ENCODE data around the gene DNM1. TPM values are rescaled to one million over a fixed set of nuclear protein-coding genes. Genes with fewer than 3 reads are reported as not detected.
"Not testable (repeated sequence)": the region's sequence is repeated elsewhere in the genome, so short reads cannot be mapped to it uniquely, and the experiment has no call there.

The DNM1 gene
- total RNA-seq, 1 experiment from 2014 or later = 0.17 TPM

DNA sequence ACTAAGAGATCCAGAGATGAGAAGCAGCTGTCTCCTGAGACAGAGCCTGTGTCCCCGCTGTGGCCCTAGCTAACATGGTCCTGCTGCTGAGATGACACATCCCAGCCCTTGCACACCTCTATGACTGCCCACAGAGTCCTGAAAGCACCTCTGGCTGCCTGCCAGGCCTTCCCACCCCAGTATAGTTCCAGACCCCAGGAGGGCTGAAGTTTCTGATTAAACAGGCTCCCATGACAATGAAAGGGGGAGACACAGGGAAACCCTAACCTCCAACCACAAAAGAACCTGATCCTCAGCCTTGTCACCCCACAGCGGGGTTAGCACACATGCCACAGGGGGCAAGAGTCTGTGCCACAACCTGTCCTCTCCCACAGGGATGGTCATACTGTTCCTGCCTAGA, 27.5 kb upstream of the DNM1 start:
- no peak for DNase-seq (ENCODE audit: low read depth)

DNA sequence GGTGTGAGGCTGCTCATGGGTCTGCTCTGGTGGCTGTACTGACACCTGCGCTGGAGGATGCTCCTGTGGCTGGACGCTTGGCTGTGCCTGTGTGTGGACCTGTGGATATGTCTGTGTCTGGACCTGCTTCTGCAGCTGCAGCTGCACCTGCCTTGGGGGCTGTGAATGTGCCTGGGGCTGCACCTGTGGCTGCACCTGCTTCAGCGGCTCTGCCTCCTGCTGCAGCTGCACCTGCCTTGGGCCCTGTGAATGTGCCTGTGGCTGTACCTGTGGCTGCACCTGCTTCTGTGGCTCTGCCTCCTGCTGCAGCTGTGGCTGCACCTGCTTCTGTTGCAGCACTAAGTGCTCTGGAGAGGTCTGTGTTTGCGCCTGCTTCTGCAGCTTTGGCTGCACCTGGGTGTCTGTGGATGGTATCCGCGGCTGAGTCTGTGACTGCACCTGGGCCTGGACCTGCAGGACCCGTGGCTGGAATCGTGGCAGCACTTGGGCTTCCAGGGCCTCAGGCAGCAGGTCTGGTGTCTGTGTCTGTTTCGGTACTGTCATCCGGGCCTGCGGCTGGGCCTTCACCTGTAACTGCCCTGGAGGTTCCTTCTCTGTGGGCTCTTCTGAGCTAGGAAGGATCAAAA, 24.3 kb upstream of the DNM1 start:
- no peak for DNase-seq (ENCODE audit: low read depth)

GRCh38 chr9:128180001-128180400, 23.2 kb upstream of the DNM1 start:
- DNase-seq (ENCODE audit: low read depth) = no peak

DNA sequence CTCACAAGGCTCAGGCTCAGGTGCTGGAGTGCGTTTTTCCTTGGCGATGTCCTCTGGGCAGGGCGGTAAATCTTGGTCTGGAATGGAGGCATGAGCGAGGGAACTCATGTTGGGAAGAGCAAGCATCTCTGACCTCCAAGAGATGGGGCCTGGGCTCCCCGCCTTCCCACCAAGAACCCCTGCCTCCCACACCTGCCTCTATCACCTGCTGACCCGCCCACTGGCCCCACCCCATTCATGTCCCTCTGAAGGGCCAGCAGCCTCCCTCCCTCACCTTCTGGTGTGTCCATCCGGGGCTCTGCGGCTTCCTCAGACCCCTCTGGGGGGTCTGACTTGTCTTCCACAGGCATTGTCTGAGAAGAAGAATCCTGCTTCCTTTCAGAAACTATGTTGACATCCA, 22.7 kb upstream of the DNM1 start:
- DNase-seq (ENCODE audit: low read depth) = no peak

- not testable (repeated sequence) for DNase-seq (ENCODE audit: low read depth)
Measured at GRCh38 chr9:128181480-128181879, 21.7 kb upstream of the DNM1 start.

DNA sequence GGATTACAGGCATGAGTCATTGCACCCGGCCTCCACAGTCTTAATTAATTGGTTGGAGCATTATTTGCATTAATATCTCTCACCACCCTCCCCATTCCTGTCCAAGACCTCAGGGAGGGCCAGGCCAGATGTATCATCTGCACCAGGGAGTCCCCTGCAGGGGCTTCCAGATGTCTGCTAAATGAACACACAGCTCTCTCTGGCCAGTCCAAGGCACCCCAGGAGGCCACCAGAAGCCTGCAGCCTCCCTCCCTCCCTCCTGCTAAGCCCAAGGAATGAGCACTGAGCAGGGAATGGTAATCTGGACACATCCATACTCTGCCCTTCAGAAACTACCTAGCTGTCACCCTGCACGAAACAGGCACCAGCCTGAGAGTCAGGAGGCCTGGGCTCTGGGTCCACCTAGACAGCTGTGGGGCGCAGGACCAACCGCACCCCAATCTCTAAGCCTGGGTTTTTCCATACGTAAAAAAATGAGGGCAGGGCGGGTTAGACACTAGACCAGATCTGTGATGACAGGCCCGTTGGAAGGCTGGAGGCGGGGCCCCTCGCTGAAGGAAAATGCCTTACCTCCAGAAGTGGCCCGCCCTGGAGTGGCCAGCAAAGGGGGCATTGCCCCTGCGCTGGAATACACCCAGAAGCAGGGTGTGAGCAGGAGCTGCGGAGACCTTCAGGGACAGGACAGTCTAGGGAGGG, 20.1 kb upstream of the DNM1 start:
- DNase-seq (ENCODE audit: low read depth) = no peak

GRCh38 chr9:128185979-128186965, 16.9 kb upstream of the DNM1 start:
- DNase-seq (ENCODE audit: low read depth) = no peak

DNA sequence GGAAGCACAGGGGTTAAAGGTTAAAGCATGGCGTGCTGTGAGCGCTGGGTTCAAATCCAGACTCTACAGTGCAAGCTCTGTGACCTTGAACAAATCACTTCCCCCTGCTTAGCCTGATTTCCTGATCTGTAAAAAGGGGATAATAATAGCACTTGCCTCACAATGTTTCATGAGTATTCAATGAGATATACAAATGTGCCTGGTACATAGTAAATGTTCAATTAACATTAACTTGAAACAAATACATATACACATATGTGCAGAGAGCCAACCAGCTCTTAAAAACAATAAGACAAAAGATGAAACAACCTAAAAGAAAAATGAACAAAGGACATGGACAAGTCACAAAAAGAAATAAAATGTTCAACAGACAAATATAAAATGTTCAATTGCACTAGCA, 15.8 kb upstream of the DNM1 start:
- DNase-seq (ENCODE audit: low read depth) = no peak

- DNase-seq (ENCODE audit: low read depth) = no peak
Measured at GRCh38 chr9:128188209-128188608, 15.0 kb upstream of the DNM1 start.

- DNase-seq (ENCODE audit: low read depth) = no peak
Measured at GRCh38 chr9:128190013-128190412, 13.2 kb upstream of the DNM1 start.

- no peak for DNase-seq (ENCODE audit: low read depth)
Measured at GRCh38 chr9:128190516-128191405, 12.4 kb upstream of the DNM1 start.

- DNase-seq (ENCODE audit: low read depth) = peak; percentile 68
Measured at GRCh38 chr9:128191406-128192046, 11.7 kb upstream of the DNM1 start, which contains the start of gene CIZ1. TSS of gene CIZ1 (minus strand) at chr9:128191572. CDS start at chr9:128190857, 715 bp downstream.

DNA sequence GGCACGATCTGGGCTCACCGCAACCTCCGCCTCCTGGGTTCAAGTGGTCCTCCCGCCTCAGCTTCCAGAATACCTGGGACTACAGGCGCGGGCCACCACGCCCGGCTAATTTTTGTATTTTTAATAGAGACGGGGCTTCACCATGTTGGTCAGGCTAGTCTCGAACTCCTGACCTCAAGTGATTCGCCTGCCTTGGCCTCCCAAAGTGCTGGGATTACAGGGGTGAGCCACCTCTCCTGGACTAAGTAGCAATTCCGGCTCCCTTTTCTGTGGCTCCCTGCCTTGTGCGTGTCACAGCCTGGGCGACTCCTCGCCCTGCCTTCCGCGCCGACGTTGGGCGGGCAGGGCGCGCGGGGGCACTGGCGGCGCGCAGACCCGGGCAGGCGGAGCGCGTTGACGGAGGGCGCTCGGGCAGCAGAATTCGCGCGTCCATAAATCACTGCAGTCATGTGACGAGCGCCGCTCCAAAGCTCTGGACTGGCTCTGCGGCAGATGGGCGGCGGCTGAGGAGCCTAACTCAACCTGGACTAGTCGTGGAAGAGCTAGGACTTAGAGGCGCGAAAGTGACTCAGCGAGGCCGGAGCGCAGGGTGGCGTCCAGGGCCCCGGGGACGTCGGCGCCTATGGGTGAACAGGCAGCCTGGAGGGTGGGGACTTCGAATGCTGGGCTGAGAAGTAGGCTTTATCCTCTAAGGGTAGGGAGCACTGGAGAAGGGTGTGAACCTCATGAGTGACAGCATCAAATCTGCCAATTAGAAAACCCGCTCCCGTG, 10.4 kb upstream of the DNM1 start:
- DNase-seq (ENCODE audit: low read depth) = no peak

DNA sequence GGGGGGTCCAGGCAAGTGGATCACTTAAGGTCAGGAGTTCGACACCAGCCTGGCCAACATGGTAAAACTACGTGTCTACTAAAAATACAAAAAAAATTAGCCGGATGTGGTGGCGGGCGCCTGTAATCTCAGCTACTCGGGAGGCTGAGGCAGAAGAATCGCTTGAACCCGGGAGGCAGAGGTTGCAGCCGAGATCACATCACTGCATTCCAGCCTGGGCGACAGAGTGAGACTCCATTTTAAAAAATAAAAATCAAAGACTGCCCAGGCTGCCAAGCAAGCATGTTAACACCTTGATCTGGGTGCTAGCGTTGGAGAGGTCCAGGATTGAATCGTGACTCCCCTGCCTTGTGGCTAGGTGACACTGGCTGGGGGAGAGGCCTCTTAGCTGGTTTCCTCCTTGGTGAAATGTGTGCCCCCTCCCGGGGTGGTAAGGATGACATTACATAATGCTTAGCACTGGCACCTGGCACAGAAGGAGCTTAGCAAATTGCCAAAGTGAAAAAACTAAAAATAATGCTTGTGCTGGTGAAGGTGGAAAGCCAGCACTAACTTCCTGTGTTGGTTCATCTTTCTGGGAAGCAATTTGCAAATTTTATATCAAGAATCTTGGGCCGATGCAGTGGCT, 9.6 kb upstream of the DNM1 start:
- no peak for DNase-seq (ENCODE audit: low read depth)

GRCh38 chr9:128201441-128202369, 1.5 kb upstream of the DNM1 start:
- peak; percentile 73 for DNase-seq (ENCODE audit: low read depth)

- DNase-seq (ENCODE audit: low read depth) = no peak
Measured at GRCh38 chr9:128202648-128203023, 543 bp upstream of the DNM1 start.

DNA sequence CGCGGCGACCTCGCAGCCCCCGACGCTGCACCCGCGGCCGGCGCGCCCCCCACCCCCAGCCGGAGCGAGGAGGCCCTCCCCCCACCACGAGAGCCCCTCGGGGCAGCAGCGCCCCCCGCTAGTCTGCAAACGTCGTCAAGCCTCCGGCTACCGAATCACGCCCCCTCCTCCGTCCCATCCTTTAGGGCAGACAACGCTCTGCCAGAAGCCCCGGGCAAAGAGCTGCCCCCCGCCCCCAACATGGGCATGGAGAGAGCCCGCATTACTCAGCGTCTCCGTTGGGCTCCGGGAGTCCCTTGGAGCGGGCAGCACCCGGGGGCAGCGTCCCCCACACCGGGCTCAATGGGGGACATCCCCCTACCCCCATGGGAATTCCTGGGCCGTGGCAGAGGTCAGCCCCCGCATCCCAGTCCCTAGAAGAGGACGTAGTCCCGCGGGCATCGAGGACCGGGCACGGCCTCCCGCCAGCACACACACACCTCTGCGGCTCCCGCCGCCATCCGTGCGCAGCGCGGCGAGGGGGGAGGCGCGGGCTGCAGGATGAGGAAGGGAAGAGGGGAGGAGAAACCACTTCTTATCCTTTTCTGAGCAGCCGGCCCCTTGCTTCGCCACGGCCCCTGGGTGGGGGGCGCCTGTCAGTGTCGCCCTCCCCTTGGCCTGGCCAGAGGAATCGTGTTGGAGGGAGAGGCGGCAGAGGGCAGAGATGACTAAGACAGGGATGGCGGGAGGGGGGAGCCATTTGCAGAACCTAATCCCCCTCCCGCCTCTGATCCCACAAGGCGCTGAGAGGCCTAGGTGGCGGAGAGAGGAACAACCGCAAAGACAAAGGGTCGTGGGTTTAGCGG, 750 bp downstream of the DNM1 start:
- DNase-seq (ENCODE audit: low read depth) = peak; percentile 21
